ENCODE measurements around the gene DNAJC7.

GRCh38 chr17:42042598-42043319 is 25.5 kb upstream of the DNAJC7 start:
- TF ChIP-seq CTCF (IDR thresholded peaks at IDR 0.05) (no peak), POLR2AphosphoS5 (IDR thresholded peaks at IDR 0.05) (no peak), POLR2A (IDR thresholded peaks at IDR 0.05) (no peak)
